ENCODE measurements around the gene PRKCZ. TPM values are rescaled to one million over a fixed set of nuclear protein-coding genes. Genes with fewer than 3 reads are reported as not detected.

The PRKCZ gene
- total RNA-seq, 3 donors from 2014 or later, result 0.64 to 17.9 (median 12.5) TPM

- Histone ChIP-seq H3K9me3 (no peaks in the 10 kb centered on the region), H3K27ac (no peak overlapping the region), H3K4me3 (no peak overlapping the region), H3K4me1 (peaks cover 0 to under 1% of the 10 kb centered on the region in 2 donors), H3K27me3 (no peaks in the 10 kb centered on the region), H3K36me3 (no peaks in the 10 kb centered on the region)
- intact Hi-C loops (cut with DNase I; ENCODE audit: low total_unique reads), result no loop called here
- no peak for DNase-seq (ENCODE audit: low spot score in 2 of 2)
- TF ChIP-seq POLR2AphosphoS5 (IDR thresholded peaks at IDR 0.05) (no peak), POLR2A (IDR thresholded peaks at IDR 0.05) (no peak), CTCF (IDR thresholded peaks at IDR 0.05) (no peak)
Observed at GRCh38 chr1:2184934-2185333, 134.7 kb downstream of the PRKCZ start.

GRCh38 chr1:2185880-2186855 lies 136.0 kb downstream of the PRKCZ start:
- H3K36me3 ChIP-seq, result no peaks in the 10 kb centered on the region
- no peaks in the 10 kb centered on the region for H3K27me3 ChIP-seq
- H3K9me3 ChIP-seq, result no peaks in the 10 kb centered on the region
- TF ChIP-seq POLR2A (IDR thresholded peaks at IDR 0.05) (no peak), POLR2AphosphoS5 (IDR thresholded peaks at IDR 0.05) (no peak), CTCF (IDR thresholded peaks at IDR 0.05) (no peak)
- intact Hi-C loops (cut with DNase I; ENCODE audit: low total_unique reads), result no loop called here
- no peak overlapping the region for H3K27ac ChIP-seq
- DNase-seq (ENCODE audit: low spot score in 2 of 2), result no peak
- peaks cover 0 to 12% of the 10 kb centered on the region in 2 donors for H3K4me1 ChIP-seq
- no peak overlapping the region for H3K4me3 ChIP-seq

- Histone ChIP-seq H3K4me1 (peaks cover 0 to 12% of the 10 kb centered on the region in 2 donors), H3K36me3 (no peaks in the 10 kb centered on the region), H3K9me3 (no peaks in the 10 kb centered on the region), H3K4me3 (no peak overlapping the region), H3K27me3 (no peaks in the 10 kb centered on the region), H3K27ac (no peak overlapping the region)
- intact Hi-C loops (cut with DNase I; ENCODE audit: low total_unique reads), result no loop called here
- no peak for TF ChIP-seq CTCF (IDR thresholded peaks at IDR 0.05)
- TF ChIP-seq POLR2A (IDR thresholded peaks at IDR 0.05), result no peak
- no peak for TF ChIP-seq POLR2AphosphoS5 (IDR thresholded peaks at IDR 0.05)
- no peak for DNase-seq (ENCODE audit: low spot score in 2 of 2)
Observed at GRCh38 chr1:2186901-2187300, 136.7 kb downstream of the PRKCZ start.

- Histone ChIP-seq H3K27ac (no peak overlapping the region), H3K36me3 (no peaks in the 10 kb centered on the region), H3K27me3 (no peaks in the 10 kb centered on the region), H3K9me3 (no peaks in the 10 kb centered on the region), H3K4me1 (peaks cover 0 to 17% of the 10 kb centered on the region in 2 donors), H3K4me3 (no peak overlapping the region)
- DNase-seq (ENCODE audit: low spot score in 2 of 2), result no peak
- no peak for TF ChIP-seq POLR2A (IDR thresholded peaks at IDR 0.05)
- TF ChIP-seq CTCF (IDR thresholded peaks at IDR 0.05), result no peak
- no peak for TF ChIP-seq POLR2AphosphoS5 (IDR thresholded peaks at IDR 0.05)
- intact Hi-C loops (cut with DNase I; ENCODE audit: low total_unique reads), result no loop called here
Observed at GRCh38 chr1:2187619-2188018, 137.4 kb downstream of the PRKCZ start.

GRCh38 chr1:2188336-2188735 lies 138.1 kb downstream of the PRKCZ start:
- H3K27me3 ChIP-seq, result no peaks in the 10 kb centered on the region
- TF ChIP-seq CTCF (IDR thresholded peaks at IDR 0.05) (no peak), POLR2AphosphoS5 (IDR thresholded peaks at IDR 0.05) (no peak), POLR2A (IDR thresholded peaks at IDR 0.05) (no peak)
- no peak for DNase-seq (ENCODE audit: low spot score in 2 of 2)
- no peak overlapping the region for H3K4me3 ChIP-seq
- intact Hi-C loops (cut with DNase I; ENCODE audit: low total_unique reads), result no loop called here
- H3K9me3 ChIP-seq, result no peaks in the 10 kb centered on the region
- H3K4me1 ChIP-seq, result peaks cover 0 to 23% of the 10 kb centered on the region in 2 donors
- H3K27ac ChIP-seq, result no peak overlapping the region
- H3K36me3 ChIP-seq, result no peaks in the 10 kb centered on the region
